HepG2 (cell line): ENCODE results near the gene CRIM1. TPM values are rescaled to one million over a fixed set of nuclear protein-coding genes. Genes with fewer than 3 reads are reported as not detected.

Experiments used
- BRCA1 ChIP-seq: sonication (generic); formaldehyde crosslinking; IDR thresholded peaks from 2 replicates; pipeline ENCODE4 v1.4.0; 2020; ENCODE audit warnings: missing genetic modification reagents
- FOSL2 ChIP-seq: sonication (generic); formaldehyde crosslinking; IDR thresholded peaks from 2 replicates; pipeline ENCODE4 v1.4.0; 2020; ENCODE audit warnings: missing genetic modification reagents
- HDAC1 ChIP-seq: sonication (generic); formaldehyde crosslinking; IDR thresholded peaks from 2 replicates; pipeline ENCODE4 v1.5.1; 2020; ENCODE audit warnings: mild to moderate bottlenecking, missing genetic modification reagents
- HMG20B ChIP-seq: conservative IDR thresholded peaks from 2 replicates; pipeline ENCODE4 v1.6.1; 2016; ENCODE audit warnings: missing genetic modification reagents, missing compliant biosample characterization
- KDM5B ChIP-seq: sonication (generic); formaldehyde crosslinking; IDR thresholded peaks from 2 replicates; pipeline ENCODE4 v1.4.0; 2020; ENCODE audit warnings: missing genetic modification reagents, mild to moderate bottlenecking, borderline replicate concordance
- MTA1 ChIP-seq: sonication (generic); formaldehyde crosslinking; IDR thresholded peaks from 2 replicates; pipeline ENCODE4 v1.4.0; 2020; ENCODE audit warnings: missing genetic modification reagents, mild to moderate bottlenecking, borderline replicate concordance
- TEAD3 ChIP-seq: optimal IDR thresholded peaks from 2 replicates; pipeline ENCODE3; 2016; ENCODE audit warnings: borderline replicate concordance
- ZNF709 ChIP-seq: sonication (generic); formaldehyde crosslinking; IDR thresholded peaks from 2 replicates; pipeline ENCODE4 v1.5.0; 2020; ENCODE audit warnings: mild to moderate bottlenecking, missing genetic modification reagents
- polyA plus RNA-seq, 8 experiments: library from polyadenylated mRNA; depleted of rRNA in 3 of 8; stranded (reverse) in 7 of 8; unstranded in 1 of 8; fragments of >200 nt; fragmentation: Illumina TruSeq in 4 of 8; extraction: Trizol in 4 of 8; gene quantifications; 2 replicates each; pipeline versions ENCODE4 v1.2.1 to v1.2.3, GENCODE V29; 2011 to 2016; ENCODE audit warnings: low read depth in 4 of 8, missing spikeins in 1 of 8, mixed read lengths in 1 of 8; ENCODE audit not compliant: insufficient read depth in 1 of 8
- total RNA-seq, 5 experiments: library from RNA; depleted of rRNA; stranded (reverse); fragments of >200 nt; fragmentation: Illumina TruSeq; extraction: Trizol; gene quantifications; 2 replicates each; pipeline ENCODE4 v1.2.3, GENCODE V29; 2016; ENCODE audit warnings: low read depth in 1 of 5
- TF ChIP-seq, protein P1 (sequence below): sonication (generic); formaldehyde crosslinking; IDR thresholded peaks from 2 replicates; pipeline ENCODE4 v1.5.0; 2020; ENCODE audit warnings: mild to moderate bottlenecking, missing genetic modification reagents
- TF ChIP-seq, protein P2 (sequence below): sonication (generic); formaldehyde crosslinking; IDR thresholded peaks from 2 replicates; pipeline ENCODE4 v1.8.0; 2022; ENCODE audit warnings: mild to moderate bottlenecking, missing genetic modification reagents; ENCODE audit not compliant: insufficient replicate concordance
- TF ChIP-seq, protein P3 (sequence below): sonication (generic); formaldehyde crosslinking; IDR thresholded peaks from 2 replicates; pipeline ENCODE4 v1.4.0; 2020; ENCODE audit warnings: missing genetic modification reagents
- TF ChIP-seq, protein P4 (sequence below): sonication (generic); formaldehyde crosslinking; IDR thresholded peaks from 2 replicates; pipeline ENCODE4 v1.8.1; 2023; ENCODE audit warnings: mild to moderate bottlenecking, missing genetic modification reagents
- TF ChIP-seq, protein P5 (sequence below): sonication (generic); formaldehyde crosslinking; conservative IDR thresholded peaks from 2 replicates; pipeline ENCODE4 v1.8.0; 2022; ENCODE audit warnings: low read depth, missing genetic modification reagents
- TF ChIP-seq, protein P6 (sequence below): sonication (generic); formaldehyde crosslinking; IDR thresholded peaks from 2 replicates; pipeline ENCODE4 v1.4.0; 2020; ENCODE audit warnings: missing genetic modification reagents
- TF ChIP-seq, protein P7 (sequence below): sonication (generic); formaldehyde crosslinking; IDR thresholded peaks from 2 replicates; pipeline ENCODE4 v1.8.0; 2022; ENCODE audit warnings: low read depth, missing genetic modification reagents

Gene CRIM1
- total and polyA plus RNA-seq, 2 of the 13 experiments (the other 11 are each of a cell fraction or from before 2014, with no cell fraction given): 39.1 to 69.9 TPM

DNA sequence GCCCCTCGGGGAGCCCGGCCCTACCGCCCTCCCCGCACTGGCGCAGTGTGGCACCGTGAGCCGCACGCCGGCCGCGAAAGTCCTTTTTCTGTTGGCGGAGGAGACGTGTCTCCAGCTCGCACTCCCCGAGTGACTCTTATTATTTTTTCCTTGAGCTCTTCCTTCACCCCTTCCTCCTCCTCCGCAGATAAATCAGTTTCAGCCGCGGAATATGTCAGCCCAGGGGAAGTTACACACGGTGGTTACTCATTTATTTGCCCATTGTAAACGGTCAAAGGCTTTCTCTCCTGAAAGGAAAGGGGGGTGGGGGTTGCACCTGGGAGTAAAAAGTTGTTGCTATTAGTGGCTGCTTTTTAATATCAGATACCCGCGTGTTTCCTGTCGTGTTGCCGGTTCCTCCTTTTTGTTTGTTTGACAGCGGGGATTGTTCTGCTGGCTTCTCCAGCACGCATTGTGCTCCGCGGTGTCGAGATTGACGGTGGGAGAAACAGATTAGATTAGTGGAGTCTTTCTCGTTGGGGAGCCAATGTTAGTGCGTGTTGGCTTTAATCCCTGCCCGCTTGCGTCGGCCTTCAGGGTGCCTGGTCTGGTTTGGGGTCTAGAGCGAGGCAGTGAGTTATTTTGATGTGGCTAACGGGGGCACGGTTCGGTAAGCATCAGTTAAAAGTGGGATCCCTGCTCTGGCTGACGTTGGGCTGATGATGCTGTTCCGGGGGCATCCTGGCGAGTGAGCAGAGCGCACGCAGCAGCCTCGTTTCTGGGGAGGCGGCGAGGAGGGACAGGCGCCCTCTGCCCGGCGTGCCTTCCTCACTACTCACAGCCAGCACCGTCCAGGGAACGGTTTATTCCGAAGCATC, 1.6 kb downstream of the CRIM1 start (continued):
- TF ChIP-seq, protein P1, sequence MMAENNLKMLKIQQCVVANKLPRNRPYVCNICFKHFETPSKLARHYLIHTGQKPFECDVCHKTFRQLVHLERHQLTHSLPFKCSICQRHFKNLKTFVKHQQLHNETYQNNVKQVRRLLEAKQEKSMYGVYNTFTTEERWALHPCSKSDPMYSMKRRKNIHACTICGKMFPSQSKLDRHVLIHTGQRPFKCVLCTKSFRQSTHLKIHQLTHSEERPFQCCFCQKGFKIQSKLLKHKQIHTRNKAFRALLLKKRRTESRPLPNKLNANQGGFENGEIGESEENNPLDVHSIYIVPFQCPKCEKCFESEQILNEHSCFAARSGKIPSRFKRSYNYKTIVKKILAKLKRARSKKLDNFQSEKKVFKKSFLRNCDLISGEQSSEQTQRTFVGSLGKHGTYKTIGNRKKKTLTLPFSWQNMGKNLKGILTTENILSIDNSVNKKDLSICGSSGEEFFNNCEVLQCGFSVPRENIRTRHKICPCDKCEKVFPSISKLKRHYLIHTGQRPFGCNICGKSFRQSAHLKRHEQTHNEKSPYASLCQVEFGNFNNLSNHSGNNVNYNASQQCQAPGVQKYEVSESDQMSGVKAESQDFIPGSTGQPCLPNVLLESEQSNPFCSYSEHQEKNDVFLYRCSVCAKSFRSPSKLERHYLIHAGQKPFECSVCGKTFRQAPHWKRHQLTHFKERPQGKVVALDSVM: peak; percentile 18; the same call in 1 of the 2 replicates
- TF ChIP-seq, protein P2, sequence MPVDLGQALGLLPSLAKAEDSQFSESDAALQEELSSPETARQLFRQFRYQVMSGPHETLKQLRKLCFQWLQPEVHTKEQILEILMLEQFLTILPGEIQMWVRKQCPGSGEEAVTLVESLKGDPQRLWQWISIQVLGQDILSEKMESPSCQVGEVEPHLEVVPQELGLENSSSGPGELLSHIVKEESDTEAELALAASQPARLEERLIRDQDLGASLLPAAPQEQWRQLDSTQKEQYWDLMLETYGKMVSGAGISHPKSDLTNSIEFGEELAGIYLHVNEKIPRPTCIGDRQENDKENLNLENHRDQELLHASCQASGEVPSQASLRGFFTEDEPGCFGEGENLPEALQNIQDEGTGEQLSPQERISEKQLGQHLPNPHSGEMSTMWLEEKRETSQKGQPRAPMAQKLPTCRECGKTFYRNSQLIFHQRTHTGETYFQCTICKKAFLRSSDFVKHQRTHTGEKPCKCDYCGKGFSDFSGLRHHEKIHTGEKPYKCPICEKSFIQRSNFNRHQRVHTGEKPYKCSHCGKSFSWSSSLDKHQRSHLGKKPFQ (CRISPR knock-in tag): peak; percentile 76
- TF ChIP-seq HDAC1 (CRISPR knock-in tag): peak; percentile 69
- TF ChIP-seq, protein P3, sequence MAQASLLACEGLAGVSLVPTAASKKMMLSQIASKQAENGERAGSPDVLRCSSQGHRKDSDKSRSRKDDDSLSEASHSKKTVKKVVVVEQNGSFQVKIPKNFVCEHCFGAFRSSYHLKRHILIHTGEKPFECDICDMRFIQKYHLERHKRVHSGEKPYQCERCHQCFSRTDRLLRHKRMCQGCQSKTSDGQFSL (CRISPR knock-in tag): no peak
- peak; percentile 66; the same call in 1 of the 2 replicates for TF ChIP-seq MTA1
- TF ChIP-seq, protein P4, sequence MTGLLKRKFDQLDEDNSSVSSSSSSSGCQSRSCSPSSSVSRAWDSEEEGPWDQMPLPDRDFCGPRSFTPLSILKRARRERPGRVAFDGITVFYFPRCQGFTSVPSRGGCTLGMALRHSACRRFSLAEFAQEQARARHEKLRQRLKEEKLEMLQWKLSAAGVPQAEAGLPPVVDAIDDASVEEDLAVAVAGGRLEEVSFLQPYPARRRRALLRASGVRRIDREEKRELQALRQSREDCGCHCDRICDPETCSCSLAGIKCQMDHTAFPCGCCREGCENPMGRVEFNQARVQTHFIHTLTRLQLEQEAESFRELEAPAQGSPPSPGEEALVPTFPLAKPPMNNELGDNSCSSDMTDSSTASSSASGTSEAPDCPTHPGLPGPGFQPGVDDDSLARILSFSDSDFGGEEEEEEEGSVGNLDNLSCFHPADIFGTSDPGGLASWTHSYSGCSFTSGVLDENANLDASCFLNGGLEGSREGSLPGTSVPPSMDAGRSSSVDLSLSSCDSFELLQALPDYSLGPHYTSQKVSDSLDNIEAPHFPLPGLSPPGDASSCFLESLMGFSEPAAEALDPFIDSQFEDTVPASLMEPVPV (CRISPR knock-in tag): peak; percentile 19; the same call in 1 of the 2 replicates
- TF ChIP-seq, protein P5, sequence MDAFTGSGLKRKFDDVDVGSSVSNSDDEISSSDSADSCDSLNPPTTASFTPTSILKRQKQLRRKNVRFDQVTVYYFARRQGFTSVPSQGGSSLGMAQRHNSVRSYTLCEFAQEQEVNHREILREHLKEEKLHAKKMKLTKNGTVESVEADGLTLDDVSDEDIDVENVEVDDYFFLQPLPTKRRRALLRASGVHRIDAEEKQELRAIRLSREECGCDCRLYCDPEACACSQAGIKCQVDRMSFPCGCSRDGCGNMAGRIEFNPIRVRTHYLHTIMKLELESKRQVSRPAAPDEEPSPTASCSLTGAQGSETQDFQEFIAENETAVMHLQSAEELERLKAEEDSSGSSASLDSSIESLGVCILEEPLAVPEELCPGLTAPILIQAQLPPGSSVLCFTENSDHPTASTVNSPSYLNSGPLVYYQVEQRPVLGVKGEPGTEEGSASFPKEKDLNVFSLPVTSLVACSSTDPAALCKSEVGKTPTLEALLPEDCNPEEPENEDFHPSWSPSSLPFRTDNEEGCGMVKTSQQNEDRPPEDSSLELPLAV (CRISPR knock-in tag): 0 out of 2 replicates have a peak, but pooled peaks have one; percentile 36
- TF ChIP-seq KDM5B (CRISPR knock-in tag): no peak; the same call in 1 of the 2 replicates
- TF ChIP-seq, protein P6, sequence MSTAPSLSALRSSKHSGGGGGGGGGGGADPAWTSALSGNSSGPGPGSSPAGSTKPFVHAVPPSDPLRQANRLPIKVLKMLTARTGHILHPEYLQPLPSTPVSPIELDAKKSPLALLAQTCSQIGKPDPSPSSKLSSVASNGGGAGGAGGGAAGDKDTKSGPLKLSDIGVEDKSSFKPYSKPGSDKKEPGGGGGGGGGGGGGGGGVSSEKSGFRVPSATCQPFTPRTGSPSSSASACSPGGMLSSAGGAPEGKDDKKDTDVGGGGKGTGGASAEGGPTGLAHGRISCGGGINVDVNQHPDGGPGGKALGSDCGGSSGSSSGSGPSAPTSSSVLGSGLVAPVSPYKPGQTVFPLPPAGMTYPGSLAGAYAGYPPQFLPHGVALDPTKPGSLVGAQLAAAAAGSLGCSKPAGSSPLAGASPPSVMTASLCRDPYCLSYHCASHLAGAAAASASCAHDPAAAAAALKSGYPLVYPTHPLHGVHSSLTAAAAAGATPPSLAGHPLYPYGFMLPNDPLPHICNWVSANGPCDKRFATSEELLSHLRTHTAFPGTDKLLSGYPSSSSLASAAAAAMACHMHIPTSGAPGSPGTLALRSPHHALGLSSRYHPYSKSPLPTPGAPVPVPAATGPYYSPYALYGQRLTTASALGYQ (CRISPR knock-in tag): peak; percentile 25; the same call in 1 of the 2 replicates
- peak; percentile 60 for TF ChIP-seq TEAD3 (CRISPR knock-in tag)
- TF ChIP-seq ZNF709 (CRISPR knock-in tag): peak; percentile 48; the same call in 1 of the 2 replicates
- TF ChIP-seq, protein P7, sequence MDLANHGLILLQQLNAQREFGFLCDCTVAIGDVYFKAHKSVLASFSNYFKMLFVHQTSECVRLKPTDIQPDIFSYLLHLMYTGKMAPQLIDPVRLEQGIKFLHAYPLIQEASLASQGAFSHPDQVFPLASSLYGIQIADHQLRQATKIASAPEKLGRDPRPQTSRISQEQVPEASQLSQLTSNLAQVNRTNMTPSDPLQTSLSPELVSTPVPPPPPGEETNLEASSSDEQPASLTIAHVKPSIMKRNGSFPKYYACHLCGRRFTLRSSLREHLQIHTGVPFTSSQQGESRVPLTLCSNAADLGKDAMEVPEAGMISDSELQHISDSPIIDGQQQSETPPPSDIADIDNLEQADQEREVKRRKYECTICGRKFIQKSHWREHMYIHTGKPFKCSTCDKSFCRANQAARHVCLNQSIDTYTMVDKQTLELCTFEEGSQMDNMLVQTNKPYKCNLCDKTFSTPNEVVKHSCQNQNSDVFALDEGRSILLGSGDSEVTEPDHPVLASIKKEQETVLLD (CRISPR knock-in tag): 0 out of 2 replicates have a peak, but pooled peaks have one; percentile 44
- peak; percentile 70 for TF ChIP-seq FOSL2 (CRISPR knock-in tag)
- TF ChIP-seq HMG20B: no peak
- no peak for TF ChIP-seq BRCA1
